Sigmoid colon (tissue), 7 donors: ENCODE measurements around the gene TENM4. TPM values are rescaled to one million over a fixed set of nuclear protein-coding genes. Genes with fewer than 3 reads are reported as not detected.

Source experiments
- DNase-seq: peaks from one replicate; pipeline ENCODE4 v3.0.0-alpha.2; 2019
- H3K27ac ChIP-seq, 4 donors: fragments of 200-600 bp; sonication (generic); one replicate each; pipeline ENCODE4 v1.5.1; 2016 to 2019; ENCODE audit warnings: mild to moderate bottlenecking in 1 of 4
- H3K27me3 ChIP-seq, 3 donors: fragments of 200-600 bp; sonication (generic); one replicate each; pipeline ENCODE4 v1.5.1; 2019; ENCODE audit warnings: mild to moderate bottlenecking in 1 of 3
- H3K36me3 ChIP-seq, 4 donors: fragments of 200-600 bp; sonication (generic); one replicate each; pipeline ENCODE4 v1.5.1; 2016 to 2019
- H3K4me1 ChIP-seq, 4 donors: fragments of 200-600 bp; sonication (generic); one replicate each; pipeline ENCODE4 v1.5.1; 2017 to 2019
- H3K4me3 ChIP-seq, 4 donors: fragments of 200-600 bp; sonication (generic); one replicate each; pipeline ENCODE4 v1.5.1; 2017 to 2019; ENCODE audit warnings: mild to moderate bottlenecking in 2 of 4, moderate library complexity in 1 of 4
- H3K9me3 ChIP-seq, 4 donors: fragments of 200-600 bp in 3 of 4; sonication (generic) in 3 of 4; one replicate each; pipeline versions ENCODE4 v1.5.1 to v1.6.1; 2013 to 2019
- EP300 ChIP-seq, 4 donors: sonication (generic); formaldehyde crosslinking; IDR thresholded peaks; one replicate each; pipeline ENCODE4 v1.6.1; 2017; ENCODE audit warnings: antibody characterized with exemption in 4 of 4
- POLR2A ChIP-seq, 2 donors: fragments of 450-650 bp; IDR thresholded peaks; one replicate each; pipeline ENCODE4 v1.6.1; 2016; ENCODE audit warnings: antibody characterized with exemption in 2 of 2, mild to moderate bottlenecking in 2 of 2, moderate library complexity in 2 of 2
- POLR2AphosphoS5 ChIP-seq, 4 donors: sonication (generic); formaldehyde crosslinking; IDR thresholded peaks; one replicate each; pipeline ENCODE4 v1.6.1; 2017; ENCODE audit warnings: antibody characterized with exemption in 4 of 4
- WGBS, 2 donors: extraction: QIAGEN DNeasy Blood & Tissue Kit; methylation state at CpG; one replicate each; pipeline ENCODE4 v1.1.7; 2013; 5-methylcytosine and 5-hydroxymethylcytosine counted together
- intact Hi-C: fragments of 100-400 bp; cut with DNase I; formaldehyde crosslinking; loops from one replicate; pipeline ENCODE4 v1.15.1; 2023
- polyA plus RNA-seq, 3 donors: library from polyadenylated mRNA; stranded (reverse); fragments of 200-250 nt; gene quantifications; one replicate each; pipeline ENCODE4 v1.2.3, GENCODE V29; 2013
- total RNA-seq, 4 donors: library from RNA; depleted of rRNA; stranded (reverse); fragments of >200 nt; gene quantifications; one replicate each; pipeline ENCODE4 v1.1.0, GENCODE V29; 2016
- TF ChIP-seq, protein P1 (sequence below), 4 experiments: fragments of 450-650 bp in 3 of 4; fragments of 200-600 bp in 1 of 4; IDR thresholded peaks; one replicate each; pipeline ENCODE4 v1.5.1; 2016 to 2019; ENCODE audit warnings: antibody characterized with exemption in 4 of 4, mild to moderate bottlenecking in 3 of 4, moderate library complexity in 2 of 4
- donor health status: healthy with polysubstance abuse.
- donor health status: Bipolar disorder and iron deficiency.
- donor health status: healthy.

Gene TENM4
- total and polyA plus RNA-seq, 7 donors: 0.23 to 14.6 (median 1.9) TPM; not detected in 1

- no peak overlapping the region for H3K27ac ChIP-seq
- 62 to 66% methylated on average over 1 of the region's 1 CpG for WGBS, 2 donors
- no peaks in the 10 kb centered on the region for H3K9me3 ChIP-seq
- intact Hi-C loops: no loop called here
- H3K36me3 ChIP-seq: no peaks in the 10 kb centered on the region
- no peak for TF ChIP-seq POLR2AphosphoS5 (IDR thresholded peaks at IDR 0.05)
- TF ChIP-seq POLR2A (IDR thresholded peaks at IDR 0.05): no peak
- TF ChIP-seq, protein P1, sequence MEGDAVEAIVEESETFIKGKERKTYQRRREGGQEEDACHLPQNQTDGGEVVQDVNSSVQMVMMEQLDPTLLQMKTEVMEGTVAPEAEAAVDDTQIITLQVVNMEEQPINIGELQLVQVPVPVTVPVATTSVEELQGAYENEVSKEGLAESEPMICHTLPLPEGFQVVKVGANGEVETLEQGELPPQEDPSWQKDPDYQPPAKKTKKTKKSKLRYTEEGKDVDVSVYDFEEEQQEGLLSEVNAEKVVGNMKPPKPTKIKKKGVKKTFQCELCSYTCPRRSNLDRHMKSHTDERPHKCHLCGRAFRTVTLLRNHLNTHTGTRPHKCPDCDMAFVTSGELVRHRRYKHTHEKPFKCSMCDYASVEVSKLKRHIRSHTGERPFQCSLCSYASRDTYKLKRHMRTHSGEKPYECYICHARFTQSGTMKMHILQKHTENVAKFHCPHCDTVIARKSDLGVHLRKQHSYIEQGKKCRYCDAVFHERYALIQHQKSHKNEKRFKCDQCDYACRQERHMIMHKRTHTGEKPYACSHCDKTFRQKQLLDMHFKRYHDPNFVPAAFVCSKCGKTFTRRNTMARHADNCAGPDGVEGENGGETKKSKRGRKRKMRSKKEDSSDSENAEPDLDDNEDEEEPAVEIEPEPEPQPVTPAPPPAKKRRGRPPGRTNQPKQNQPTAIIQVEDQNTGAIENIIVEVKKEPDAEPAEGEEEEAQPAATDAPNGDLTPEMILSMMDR (IDR thresholded peaks at IDR 0.05): no peak
- TF ChIP-seq EP300 (IDR thresholded peaks at IDR 0.05): no peak
- no peak for DNase-seq
- peaks cover 0 to 20% (median 17%) of the 10 kb centered on the region in 4 donors for H3K4me1 ChIP-seq
- H3K4me3 ChIP-seq: no peak overlapping the region
- H3K27me3 ChIP-seq: peaks cover 0 to 46% (median 25%) of the 10 kb centered on the region in 3 donors
Measured at GRCh38 chr11:79444923-79445322, 4.1 kb upstream of the TENM4 start.

- Histone ChIP-seq H3K27ac (peak overlapping the region in 3 of 4 donors; percentile 65 to 87 (median 68)), H3K9me3 (no peaks in the 10 kb centered on the region), H3K4me1 (peaks cover 0 to 54% (median 51%) of the 10 kb centered on the region in 4 donors), H3K4me3 (peak overlapping the region; percentile 21 to 56 (median 51)), H3K27me3 (peaks cover 23 to 77% (median 59%) of the 10 kb centered on the region in 3 donors), H3K36me3 (no peaks in the 10 kb centered on the region)
- TF ChIP-seq, protein P1 (IDR thresholded peaks at IDR 0.05): no peak
- no peak for TF ChIP-seq POLR2A (IDR thresholded peaks at IDR 0.05)
- TF ChIP-seq EP300 (IDR thresholded peaks at IDR 0.05): no peak
- no peak for TF ChIP-seq POLR2AphosphoS5 (IDR thresholded peaks at IDR 0.05)
- DNase-seq: no peak
- intact Hi-C loops: no loop called here
- WGBS, 2 donors: 17 to 37% methylated on average over 10 of the region's 10 CpGs
Measured at GRCh38 chr11:79441461-79441875, 638 bp upstream of the TENM4 start.

GRCh38 chr11:79439886-79440570 is 802 bp downstream of the TENM4 start:
- 1% methylated on average over 72 of the region's 72 CpGs for WGBS, 2 donors
- H3K36me3 ChIP-seq: no peaks in the 10 kb centered on the region
- H3K9me3 ChIP-seq: no peaks in the 10 kb centered on the region
- peaks cover 0 to 56% (median 51%) of the 10 kb centered on the region in 4 donors for H3K4me1 ChIP-seq
- H3K4me3 ChIP-seq: peak overlapping the region; percentile 21 to 56 (median 51)
- TF ChIP-seq, protein P1 (IDR thresholded peaks at IDR 0.05): no peak
- no peak for TF ChIP-seq POLR2A (IDR thresholded peaks at IDR 0.05)
- TF ChIP-seq POLR2AphosphoS5 (IDR thresholded peaks at IDR 0.05): no peak
- peaks cover 36 to 84% (median 73%) of the 10 kb centered on the region in 3 donors for H3K27me3 ChIP-seq
- peak; percentile 69 for DNase-seq
- intact Hi-C loops: no loop called here
- H3K27ac ChIP-seq: peak overlapping the region; percentile 53 to 87 (median 66)

DNA sequence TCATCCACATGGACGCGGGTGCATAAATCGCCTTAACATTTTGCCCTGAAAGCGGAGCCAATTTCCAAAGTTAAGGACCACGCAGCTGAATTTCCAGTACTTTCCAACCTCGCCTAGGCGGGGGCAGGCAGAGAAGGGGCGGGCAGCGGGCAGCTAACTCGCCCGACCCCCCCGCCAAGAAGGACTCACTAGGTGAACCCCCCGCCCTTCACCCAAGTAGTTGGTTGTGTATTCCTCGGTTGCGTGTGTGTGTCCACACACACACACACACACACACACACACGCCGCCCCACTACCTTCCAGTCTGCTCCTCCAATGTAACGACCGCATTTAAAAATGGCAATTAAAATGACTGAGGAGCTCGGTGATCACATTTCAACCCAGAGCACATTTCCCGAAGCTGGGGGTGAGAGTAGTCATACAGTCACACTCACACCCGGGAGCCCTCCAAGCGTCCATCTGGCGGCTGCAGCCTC is 1.4 kb downstream of the TENM4 start:
- H3K4me1 ChIP-seq: peaks cover 0 to 56% (median 51%) of the 10 kb centered on the region in 4 donors

More for the DNA sequence above, 1.4 kb downstream of the TENM4 start:
- no peak for TF ChIP-seq POLR2A (IDR thresholded peaks at IDR 0.05)
- TF ChIP-seq EP300 (IDR thresholded peaks at IDR 0.05): no peak
- TF ChIP-seq, protein P1 (IDR thresholded peaks at IDR 0.05): no peak
- no peak for TF ChIP-seq POLR2AphosphoS5 (IDR thresholded peaks at IDR 0.05)
- Histone ChIP-seq H3K4me3 (peak overlapping the region; percentile 21 to 56 (median 51)), H3K27me3 (peaks cover 36 to 87% (median 79%) of the 10 kb centered on the region in 3 donors), H3K36me3 (no peaks in the 10 kb centered on the region), H3K27ac (peak overlapping the region; percentile 53 to 87 (median 66)), H3K9me3 (no peaks in the 10 kb centered on the region)
- DNase-seq: no peak
- 3 to 4% methylated on average over 24 of the region's 24 CpGs for WGBS, 2 donors
- intact Hi-C loops: no loop called here
